Liver (tissue), 9 donors: Measurements from ENCODE around the gene SGPL1. TPM values are rescaled to one million over a fixed set of nuclear protein-coding genes. Genes with fewer than 3 reads are reported as not detected.

Source experiments
- DNase-seq: peaks from one replicate; pipeline ENCODE4 v3.0.0-alpha.2; 2017; ENCODE audit warnings: low spot score
- H3K27ac ChIP-seq, 2 donors: one replicate each; pipeline ENCODE4 v1.7.0; 2013; ENCODE audit warnings: inconsistent platforms in 2 of 2, low read length in 2 of 2, control low read depth in 1 of 2, low read depth in 1 of 2, mild to moderate bottlenecking in 1 of 2
- H3K27me3 ChIP-seq, 4 donors: one replicate each; pipeline versions ENCODE4 v1.6.1 to v1.7.0; 2013; ENCODE audit warnings: low read length in 3 of 4, inconsistent platforms in 1 of 4, mild to moderate bottlenecking in 1 of 4, moderate library complexity in 1 of 4; ENCODE audit not compliant: control insufficient read depth in 4 of 4, insufficient read depth in 4 of 4
- H3K36me3 ChIP-seq, 4 donors: one replicate each; pipeline versions ENCODE4 v1.6.1 to v1.7.0; 2013; ENCODE audit warnings: low read length in 3 of 4, mild to moderate bottlenecking in 3 of 4, low read depth in 1 of 4, moderate library complexity in 1 of 4; ENCODE audit not compliant: control insufficient read depth in 4 of 4, insufficient read depth in 3 of 4
- H3K4me1 ChIP-seq, 4 donors: one replicate each; pipeline versions ENCODE4 v1.6.1 to v1.7.0; 2013; ENCODE audit warnings: low read length in 3 of 4, mild to moderate bottlenecking in 3 of 4, moderate library complexity in 1 of 4; ENCODE audit not compliant: control insufficient read depth in 4 of 4, insufficient read depth in 4 of 4
- H3K4me3 ChIP-seq, 3 donors: one replicate each; pipeline versions ENCODE4 v1.6.1 to v1.7.0; 2013; ENCODE audit warnings: low read length in 3 of 3, control low read depth in 1 of 3, low read depth in 1 of 3, mild to moderate bottlenecking in 1 of 3
- H3K9ac ChIP-seq, 2 donors: one replicate each; pipeline ENCODE4 v1.7.0; 2013; ENCODE audit warnings: low read length in 2 of 2, mild to moderate bottlenecking in 2 of 2, moderate library complexity in 2 of 2, control low read depth in 1 of 2, low read depth in 1 of 2
- H3K9me3 ChIP-seq, 4 donors: one replicate each; pipeline versions ENCODE4 v1.6.1 to v1.7.0; 2013; ENCODE audit warnings: low read length in 3 of 4; ENCODE audit not compliant: control insufficient read depth in 4 of 4
- FOXA2 ChIP-seq: IDR thresholded peaks from 2 replicates; pipeline ENCODE4 v1.6.1; 2016; ENCODE audit warnings: antibody characterized with exemption
- HNF4A ChIP-seq, 2 donors: conservative IDR thresholded peaks; 2 replicates each; pipeline ENCODE4 v1.6.1; 2016; ENCODE audit warnings: antibody characterized with exemption in 2 of 2, mild to moderate bottlenecking in 2 of 2
- JUND ChIP-seq, 2 donors: IDR thresholded peaks; 2 replicates each; pipeline ENCODE4 v1.6.1; 2016; ENCODE audit warnings: antibody characterized with exemption in 2 of 2
- NR2F2 ChIP-seq: IDR thresholded peaks from 2 replicates; pipeline ENCODE4 v1.6.1; 2016; ENCODE audit warnings: antibody characterized with exemption
- RAD21 ChIP-seq, 2 donors: IDR thresholded peaks; 2 replicates each; pipeline ENCODE4 v1.6.1; 2016; ENCODE audit warnings: antibody characterized with exemption in 2 of 2, mild to moderate bottlenecking in 2 of 2
- RXRA ChIP-seq, 2 donors: IDR thresholded peaks; 2 replicates each; pipeline ENCODE4 v1.6.1; 2017 to 2018; ENCODE audit warnings: antibody characterized with exemption in 2 of 2, mild to moderate bottlenecking in 1 of 2
- SP1 ChIP-seq: IDR thresholded peaks from 2 replicates; pipeline ENCODE4 v1.6.1; 2018; ENCODE audit warnings: antibody characterized with exemption, mild to moderate bottlenecking
- TAF1 ChIP-seq: conservative IDR thresholded peaks from 2 replicates; pipeline ENCODE4 v1.6.1; 2016; ENCODE audit warnings: antibody characterized with exemption, mild to moderate bottlenecking
- YY1 ChIP-seq: IDR thresholded peaks from 2 replicates; pipeline ENCODE4 v1.6.1; 2016; ENCODE audit warnings: antibody characterized with exemption, mild to moderate bottlenecking
- WGBS: extraction: QIAGEN DNeasy Blood & Tissue Kit; methylation state at CpG from one replicate; pipeline ENCODE4 v1.1.7; 2013; 5-methylcytosine and 5-hydroxymethylcytosine counted together
- polyA plus RNA-seq, 2 donors: library from polyadenylated mRNA; stranded (reverse) in 1 of 2; unstranded in 1 of 2; fragments of 200-250 nt in 1 of 2; fragments of >200 nt in 1 of 2; fragmentation: Nextera tagmentation in 1 of 2; extraction: Ambion mirVana in 1 of 2; gene quantifications; one replicate each; pipeline versions ENCODE4 v1.2.1 to v1.2.3, GENCODE V29; 2013 to 2015
- total RNA-seq, 2 donors: library from RNA; depleted of rRNA; stranded (reverse); fragments of >200 nt; gene quantifications; one replicate each; pipeline ENCODE4 v1.2.3, GENCODE V29; 2014
- TF ChIP-seq, protein P1 (sequence below): IDR thresholded peaks from 2 replicates; pipeline ENCODE4 v1.6.1; 2016; ENCODE audit warnings: antibody characterized with exemption
- TF ChIP-seq, protein P2 (sequence below): IDR thresholded peaks from 2 replicates; pipeline ENCODE4 v1.6.1; 2016; ENCODE audit warnings: antibody characterized with exemption
- TF ChIP-seq, protein P3 (sequence below): IDR thresholded peaks from 2 replicates; pipeline ENCODE4 v1.6.1; 2016; ENCODE audit warnings: antibody characterized with exemption, mild to moderate bottlenecking
- TF ChIP-seq, protein P4 (sequence below): fragments of 150-350 bp; IDR thresholded peaks from 2 replicates; pipeline ENCODE4 v1.5.1; 2017; ENCODE audit warnings: improper control_type of control experiment, low read depth, low read length; ENCODE audit not compliant: missing input control
- TF ChIP-seq, protein P5 (sequence below): IDR thresholded peaks from 2 replicates; pipeline ENCODE4 v1.6.1; 2016; ENCODE audit warnings: antibody characterized with exemption
- donor health status: healthy.
- donor health status: healthy.
- donor health status: healthy.
- donor health status: healthy.
- donor health status: healthy.

SGPL1 gene
- total and polyA plus RNA-seq, 4 donors: 11.8 to 37.1 (median 16.8) TPM

DNA sequence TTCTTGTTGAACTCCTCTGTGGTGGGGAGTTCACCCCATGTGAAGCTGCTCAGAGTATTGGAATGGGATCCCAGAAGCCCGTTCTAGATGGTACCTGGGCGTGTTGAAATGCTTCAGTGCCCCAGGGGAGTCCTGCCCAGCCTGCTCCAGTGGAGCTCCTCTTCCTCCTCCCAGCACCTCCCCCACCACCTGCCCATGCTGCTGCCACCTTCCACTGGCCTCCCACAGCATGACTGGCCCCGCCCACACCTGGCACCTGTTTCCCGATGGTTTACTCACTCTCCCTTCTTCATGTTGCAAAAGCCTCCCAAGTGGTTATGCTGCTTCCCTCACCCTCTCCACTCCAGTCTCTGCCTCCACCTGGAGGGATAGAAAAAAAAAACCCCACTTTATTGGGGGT, 104.8 kb downstream of the SGPL1 start:
- Histone ChIP-seq H3K4me3 (no peak overlapping the region), H3K27ac (no peak overlapping the region), H3K4me1 (no peaks in the 10 kb centered on the region), H3K9ac (no peak overlapping the region), H3K9me3 (no peaks in the 10 kb centered on the region), H3K27me3 (no peaks in the 10 kb centered on the region), H3K36me3 (no peaks in the 10 kb centered on the region)
- DNase-seq: no peak
- no peak for TF ChIP-seq SP1
- TF ChIP-seq TAF1: no peak
- TF ChIP-seq JUND (IDR thresholded peaks at IDR 0.05): no peak
- TF ChIP-seq, protein P1, sequence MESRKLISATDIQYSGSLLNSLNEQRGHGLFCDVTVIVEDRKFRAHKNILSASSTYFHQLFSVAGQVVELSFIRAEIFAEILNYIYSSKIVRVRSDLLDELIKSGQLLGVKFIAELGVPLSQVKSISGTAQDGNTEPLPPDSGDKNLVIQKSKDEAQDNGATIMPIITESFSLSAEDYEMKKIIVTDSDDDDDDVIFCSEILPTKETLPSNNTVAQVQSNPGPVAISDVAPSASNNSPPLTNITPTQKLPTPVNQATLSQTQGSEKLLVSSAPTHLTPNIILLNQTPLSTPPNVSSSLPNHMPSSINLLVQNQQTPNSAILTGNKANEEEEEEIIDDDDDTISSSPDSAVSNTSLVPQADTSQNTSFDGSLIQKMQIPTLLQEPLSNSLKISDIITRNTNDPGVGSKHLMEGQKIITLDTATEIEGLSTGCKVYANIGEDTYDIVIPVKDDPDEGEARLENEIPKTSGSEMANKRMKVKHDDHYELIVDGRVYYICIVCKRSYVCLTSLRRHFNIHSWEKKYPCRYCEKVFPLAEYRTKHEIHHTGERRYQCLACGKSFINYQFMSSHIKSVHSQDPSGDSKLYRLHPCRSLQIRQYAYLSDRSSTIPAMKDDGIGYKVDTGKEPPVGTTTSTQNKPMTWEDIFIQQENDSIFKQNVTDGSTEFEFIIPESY: no peak
- TF ChIP-seq RXRA (IDR thresholded peaks at IDR 0.05): no peak
- TF ChIP-seq NR2F2: no peak
- TF ChIP-seq, protein P2, sequence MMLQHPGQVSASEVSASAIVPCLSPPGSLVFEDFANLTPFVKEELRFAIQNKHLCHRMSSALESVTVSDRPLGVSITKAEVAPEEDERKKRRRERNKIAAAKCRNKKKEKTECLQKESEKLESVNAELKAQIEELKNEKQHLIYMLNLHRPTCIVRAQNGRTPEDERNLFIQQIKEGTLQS: no peak
- TF ChIP-seq, protein P3, sequence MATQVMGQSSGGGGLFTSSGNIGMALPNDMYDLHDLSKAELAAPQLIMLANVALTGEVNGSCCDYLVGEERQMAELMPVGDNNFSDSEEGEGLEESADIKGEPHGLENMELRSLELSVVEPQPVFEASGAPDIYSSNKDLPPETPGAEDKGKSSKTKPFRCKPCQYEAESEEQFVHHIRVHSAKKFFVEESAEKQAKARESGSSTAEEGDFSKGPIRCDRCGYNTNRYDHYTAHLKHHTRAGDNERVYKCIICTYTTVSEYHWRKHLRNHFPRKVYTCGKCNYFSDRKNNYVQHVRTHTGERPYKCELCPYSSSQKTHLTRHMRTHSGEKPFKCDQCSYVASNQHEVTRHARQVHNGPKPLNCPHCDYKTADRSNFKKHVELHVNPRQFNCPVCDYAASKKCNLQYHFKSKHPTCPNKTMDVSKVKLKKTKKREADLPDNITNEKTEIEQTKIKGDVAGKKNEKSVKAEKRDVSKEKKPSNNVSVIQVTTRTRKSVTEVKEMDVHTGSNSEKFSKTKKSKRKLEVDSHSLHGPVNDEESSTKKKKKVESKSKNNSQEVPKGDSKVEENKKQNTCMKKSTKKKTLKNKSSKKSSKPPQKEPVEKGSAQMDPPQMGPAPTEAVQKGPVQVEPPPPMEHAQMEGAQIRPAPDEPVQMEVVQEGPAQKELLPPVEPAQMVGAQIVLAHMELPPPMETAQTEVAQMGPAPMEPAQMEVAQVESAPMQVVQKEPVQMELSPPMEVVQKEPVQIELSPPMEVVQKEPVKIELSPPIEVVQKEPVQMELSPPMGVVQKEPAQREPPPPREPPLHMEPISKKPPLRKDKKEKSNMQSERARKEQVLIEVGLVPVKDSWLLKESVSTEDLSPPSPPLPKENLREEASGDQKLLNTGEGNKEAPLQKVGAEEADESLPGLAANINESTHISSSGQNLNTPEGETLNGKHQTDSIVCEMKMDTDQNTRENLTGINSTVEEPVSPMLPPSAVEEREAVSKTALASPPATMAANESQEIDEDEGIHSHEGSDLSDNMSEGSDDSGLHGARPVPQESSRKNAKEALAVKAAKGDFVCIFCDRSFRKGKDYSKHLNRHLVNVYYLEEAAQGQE: no peak
- TF ChIP-seq RAD21 (IDR thresholded peaks at IDR 0.05): no peak
- WGBS: 61% methylated on average over 4 of the region's 4 CpGs

DNA sequence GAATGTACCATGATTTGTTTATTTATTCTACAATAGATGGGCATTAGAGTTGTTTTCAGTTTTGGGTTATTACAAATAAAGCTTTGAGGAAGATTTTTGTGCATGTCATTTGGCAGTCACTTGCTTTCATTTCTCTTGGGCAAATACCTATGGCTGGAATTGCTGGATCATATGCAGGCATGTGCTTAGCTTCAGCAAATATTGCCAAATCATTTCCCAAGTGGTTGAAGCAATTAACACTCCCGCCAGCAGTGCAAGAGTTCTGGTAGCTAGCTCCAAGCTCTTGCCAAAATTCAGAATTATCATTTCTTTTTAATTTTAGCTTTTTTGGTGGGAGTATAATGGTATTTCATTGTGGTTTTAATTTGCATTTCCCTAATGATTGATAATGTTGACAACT, 105.5 kb downstream of the SGPL1 start:
- Histone ChIP-seq H3K4me1 (no peaks in the 10 kb centered on the region), H3K27me3 (no peaks in the 10 kb centered on the region), H3K36me3 (no peaks in the 10 kb centered on the region), H3K27ac (no peak overlapping the region), H3K9ac (no peak overlapping the region), H3K9me3 (no peaks in the 10 kb centered on the region), H3K4me3 (no peak overlapping the region)
- WGBS: 41% methylated on average over 1 of the region's 1 CpG
- TF ChIP-seq JUND (IDR thresholded peaks at IDR 0.05) (no peak), HNF4A (conservative IDR thresholded peaks at IDR 0.05) (no peak), YY1 (no peak), FOXA2 (no peak)
- TF ChIP-seq, protein P4, sequence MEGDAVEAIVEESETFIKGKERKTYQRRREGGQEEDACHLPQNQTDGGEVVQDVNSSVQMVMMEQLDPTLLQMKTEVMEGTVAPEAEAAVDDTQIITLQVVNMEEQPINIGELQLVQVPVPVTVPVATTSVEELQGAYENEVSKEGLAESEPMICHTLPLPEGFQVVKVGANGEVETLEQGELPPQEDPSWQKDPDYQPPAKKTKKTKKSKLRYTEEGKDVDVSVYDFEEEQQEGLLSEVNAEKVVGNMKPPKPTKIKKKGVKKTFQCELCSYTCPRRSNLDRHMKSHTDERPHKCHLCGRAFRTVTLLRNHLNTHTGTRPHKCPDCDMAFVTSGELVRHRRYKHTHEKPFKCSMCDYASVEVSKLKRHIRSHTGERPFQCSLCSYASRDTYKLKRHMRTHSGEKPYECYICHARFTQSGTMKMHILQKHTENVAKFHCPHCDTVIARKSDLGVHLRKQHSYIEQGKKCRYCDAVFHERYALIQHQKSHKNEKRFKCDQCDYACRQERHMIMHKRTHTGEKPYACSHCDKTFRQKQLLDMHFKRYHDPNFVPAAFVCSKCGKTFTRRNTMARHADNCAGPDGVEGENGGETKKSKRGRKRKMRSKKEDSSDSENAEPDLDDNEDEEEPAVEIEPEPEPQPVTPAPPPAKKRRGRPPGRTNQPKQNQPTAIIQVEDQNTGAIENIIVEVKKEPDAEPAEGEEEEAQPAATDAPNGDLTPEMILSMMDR: no peak
- TF ChIP-seq, protein P5, sequence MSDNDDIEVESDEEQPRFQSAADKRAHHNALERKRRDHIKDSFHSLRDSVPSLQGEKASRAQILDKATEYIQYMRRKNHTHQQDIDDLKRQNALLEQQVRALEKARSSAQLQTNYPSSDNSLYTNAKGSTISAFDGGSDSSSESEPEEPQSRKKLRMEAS: no peak
- DNase-seq: no peak
